NCI-H2196 treated with DMSO at 0.1 percent for 48 hours (cell line): ENCODE results near the gene FAM124B.
"Not testable (repeated sequence)": the region's sequence is repeated elsewhere in the genome, so short reads cannot be mapped to it uniquely, and the experiment has no call there.

ENCODE experiments used
- DNase-seq: peaks from one replicate; lab custom pipeline; 2025; ENCODE audit not compliant: unreplicated experiment; lab: John Stamatoyannopoulos, UW

The FAM124B gene

GRCh38 chr2:224413381-224413780 lies 11.5 kb upstream of the FAM124B start:
- DNase-seq: no peak

GRCh38 chr2:224412141-224413015 lies 10.5 kb upstream of the FAM124B start:
- no peak for DNase-seq

GRCh38 chr2:224410946-224411561 lies 9.1 kb upstream of the FAM124B start:
- DNase-seq: no peak

GRCh38 chr2:224408676-224409075 lies 6.8 kb upstream of the FAM124B start:
- DNase-seq: no peak

GRCh38 chr2:224407241-224407701 lies 5.4 kb upstream of the FAM124B start:
- DNase-seq: no peak

GRCh38 chr2:224405841-224406370 lies 4.0 kb upstream of the FAM124B start:
- DNase-seq: no peak

- no peak for DNase-seq
Observed at GRCh38 chr2:224405412-224405811, 3.5 kb upstream of the FAM124B start.

- DNase-seq: no peak
Observed at GRCh38 chr2:224404796-224405195, 2.9 kb upstream of the FAM124B start.

GRCh38 chr2:224403657-224404056 lies 1.8 kb upstream of the FAM124B start:
- DNase-seq: no peak

GRCh38 chr2:224400886-224401632 lies 848 bp downstream of the FAM124B start:
- DNase-seq: no peak

GRCh38 chr2:224400174-224400810 lies 1.6 kb downstream of the FAM124B start:
- no peak for DNase-seq

GRCh38 chr2:224398289-224398688 lies 3.6 kb downstream of the FAM124B start:
- DNase-seq: no peak

- DNase-seq: not testable (repeated sequence)
Observed at GRCh38 chr2:224397100-224397499, 4.8 kb downstream of the FAM124B start.

GRCh38 chr2:224395620-224396390 lies 6.1 kb downstream of the FAM124B start:
- no peak for DNase-seq

GRCh38 chr2:224393157-224393872 lies 8.6 kb downstream of the FAM124B start:
- no peak for DNase-seq

GRCh38 chr2:224392545-224392944 lies 9.4 kb downstream of the FAM124B start:
- no peak for DNase-seq

- no peak for DNase-seq
Observed at GRCh38 chr2:224389317-224389716, 12.6 kb downstream of the FAM124B start.

GRCh38 chr2:224386876-224387275 lies 15.0 kb downstream of the FAM124B start:
- DNase-seq: no peak

GRCh38 chr2:224382973-224383555 lies 18.8 kb downstream of the FAM124B start:
- DNase-seq: no peak
